Activated B cell treated with CpG ODN at 0.5 μM for 24 hours (primary cell): ENCODE measurements around the gene MRPS27. TPM values are rescaled to one million over a fixed set of nuclear protein-coding genes. Genes with fewer than 3 reads are reported as not detected.
A peak's percentile ranks its signal among the peaks of the same experiment; 100 is the strongest.
"Not testable (repeated sequence)": the region's sequence is repeated elsewhere in the genome, so short reads cannot be mapped to it uniquely, and the experiment has no call there.

Source experiments
- ATAC-seq: fragments of 200-7000 bp; cut with Tn5 transposase; one replicate; pipeline ENCODE4 v1.10.0; 2021; ENCODE audit warnings: low read depth, mild to moderate bottlenecking, moderate library complexity
- CTCF ChIA-PET: fragments of 350-600 bp; sonication (Branson Sonifier 250); formaldehyde crosslinking; loops from one replicate; lab custom pipeline; 2021; ENCODE audit warnings: antibody characterized with exemption; lab: Charles Lee
- POLR2A ChIA-PET: fragments of 350-600 bp; sonication (Branson Sonifier 250); formaldehyde crosslinking; loops from one replicate; lab custom pipeline; 2021; ENCODE audit warnings: antibody characterized with exemption; lab: Charles Lee
- DNase-seq: peaks from one replicate; pipeline ENCODE4 v3.0.0; 2022
- H3K27ac Mint-ChIP-seq: one replicate; pipeline ENCODE4 v1.8.0; 2020; ENCODE audit warnings: mixed read lengths
- H3K27me3 Mint-ChIP-seq: one replicate; pipeline ENCODE4 v1.8.0; 2021; ENCODE audit warnings: mixed read lengths
- H3K36me3 Mint-ChIP-seq: one replicate; pipeline ENCODE4 v1.8.0; 2021; ENCODE audit warnings: low read depth, mixed read lengths
- H3K4me1 Mint-ChIP-seq: one replicate; pipeline ENCODE4 v1.8.0; 2021; ENCODE audit warnings: mixed read lengths
- H3K4me3 Mint-ChIP-seq: one replicate; pipeline ENCODE4 v1.8.0; 2020; ENCODE audit warnings: mild to moderate bottlenecking, mixed read lengths
- H3K9me3 Mint-ChIP-seq: one replicate; pipeline ENCODE4 v1.8.0; 2020; ENCODE audit warnings: mixed read lengths
- CTCF ChIP-seq: fragments of 200-600 bp; IDR thresholded peaks from one replicate; pipeline ENCODE4 v1.8.0; 2022; ENCODE audit warnings: antibody characterized with exemption, mild to moderate bottlenecking
- intact Hi-C: fragments of 100-400 bp; cut with micrococcal nuclease; formaldehyde crosslinking; loops from one replicate; pipeline ENCODE4 v1.15.1; 2024
- total RNA-seq: library from RNA; stranded (reverse); gene quantifications from 2 replicates; pipeline ENCODE4 v1.2.3, GENCODE V29; 2022

The MRPS27 gene
- total RNA-seq, 1 donor from 2014 or later = 69.2 TPM

GRCh38 chr5:72301557-72301956 lies 18.5 kb downstream of the MRPS27 start:
- peaks cover 11% of the 10 kb centered on the region for H3K36me3 Mint-ChIP-seq
- intact Hi-C loops = loop anchor here (1.0 to 10.0 kb wide), 2 partner anchors 8 to 647 kb away; no protein-coding TSS in a partner anchor
- H3K4me1 Mint-ChIP-seq = peaks cover 93% of the 10 kb centered on the region
- ChIA-PET CTCF (no interaction called here), POLR2A (interaction anchor here (1.1 to 2.4 kb wide), 3 partner anchors 9 to 18 kb away, joined by 3 to 10 read pairs (median 3); partner anchors contain the start of genes MRPS27 and PTCD2)
- H3K27me3 Mint-ChIP-seq = no peaks in the 10 kb centered on the region
- H3K4me3 Mint-ChIP-seq = peak overlapping the region; percentile 29
- no peaks in the 10 kb centered on the region for H3K9me3 Mint-ChIP-seq
- DNase-seq (no peak), ATAC-seq (peak; percentile 62)
- H3K27ac Mint-ChIP-seq = peak overlapping the region; percentile 14
- no peak for TF ChIP-seq CTCF

- H3K27me3 Mint-ChIP-seq = no peaks in the 10 kb centered on the region
- H3K9me3 Mint-ChIP-seq = no peaks in the 10 kb centered on the region
- ATAC-seq (no peak), DNase-seq (no peak)
- peaks cover 18% of the 10 kb centered on the region for H3K36me3 Mint-ChIP-seq
- no peak for TF ChIP-seq CTCF
- intact Hi-C loops = loop anchor here (1.0 to 10.0 kb wide), 2 partner anchors 7 to 646 kb away; no protein-coding TSS in a partner anchor
- H3K27ac Mint-ChIP-seq = peak overlapping the region; percentile 14
- H3K4me3 Mint-ChIP-seq = peak overlapping the region; percentile 29
- peaks cover 95% of the 10 kb centered on the region for H3K4me1 Mint-ChIP-seq
- CTCF ChIA-PET = no interaction called here
- POLR2A ChIA-PET = interaction anchor here (2.4 to 3.6 kb wide), 2 partner anchors 7 to 19 kb away, joined by 10 to 19 read pairs; partner anchors contain the start of genes MRPS27 and PTCD2
These were observed 19.3 kb downstream of the MRPS27 start for GRCh38 chr5:72300590-72301339.

- DNase-seq (no peak), ATAC-seq (no peak)
- TF ChIP-seq CTCF = no peak
- ChIA-PET CTCF (interaction anchor here (2.1 kb wide), 1 partner anchor 10 kb away, joined by 7 read pairs; no protein-coding TSS in a partner anchor), POLR2A (interaction anchor here (0.6 to 3.6 kb wide), 4 partner anchors 9 to 1186 kb away, joined by 3 to 19 read pairs (median 10); partner anchors contain the start of genes MRPS27 and PTCD2)
- Mint-ChIP-seq H3K36me3 (peaks cover 35% of the 10 kb centered on the region), H3K27me3 (no peaks in the 10 kb centered on the region), H3K27ac (peak overlapping the region; percentile 85), H3K4me3 (peak overlapping the region; percentile 66), H3K9me3 (no peaks in the 10 kb centered on the region), H3K4me1 (peaks cover 95% of the 10 kb centered on the region)
- intact Hi-C loops = loop anchor here (1.0 to 2.0 kb wide), 3 partner anchors 10 to 64 kb away; no protein-coding TSS in a partner anchor
These were observed 21.3 kb downstream of the MRPS27 start for GRCh38 chr5:72298711-72299110.

- intact Hi-C loops = loop anchor here (1.0 to 2.0 kb wide), 3 partner anchors 10 to 63 kb away; no protein-coding TSS in a partner anchor
- not testable (repeated sequence) for H3K9me3 Mint-ChIP-seq, H3K27me3 Mint-ChIP-seq, DNase-seq
- Mint-ChIP-seq H3K4me1 (peaks cover 95% of the 10 kb centered on the region), H3K36me3 (peaks cover 38% of the 10 kb centered on the region), H3K27ac (peak overlapping the region; percentile 85), H3K4me3 (peak overlapping the region; percentile 66)
- POLR2A ChIA-PET = interaction anchor here (0.7 to 3.6 kb wide), 3 partner anchors 9 to 161 kb away, joined by 6 to 19 read pairs (median 15); partner anchors contain the start of genes MRPS27 and PTCD2
- ATAC-seq = peak; percentile 48
- CTCF ChIA-PET = interaction anchor here (2.1 kb wide), 1 partner anchor 10 kb away, joined by 7 read pairs; no protein-coding TSS in a partner anchor
These were observed 21.9 kb downstream of the MRPS27 start for GRCh38 chr5:72298136-72298535.

GRCh38 chr5:72296256-72296655 lies 23.8 kb downstream of the MRPS27 start:
- H3K27me3 Mint-ChIP-seq = no peaks in the 10 kb centered on the region
- POLR2A ChIA-PET = interaction anchor here (1.8 kb wide), 1 partner anchor 12 kb away, joined by 5 read pairs; no protein-coding TSS in a partner anchor
- ATAC-seq (no peak), DNase-seq (no peak)
- H3K4me3 Mint-ChIP-seq = no peak overlapping the region
- H3K4me1 Mint-ChIP-seq = peaks cover 86% of the 10 kb centered on the region
- no peaks in the 10 kb centered on the region for H3K9me3 Mint-ChIP-seq
- intact Hi-C loops = no loop called here
- CTCF ChIA-PET = interaction anchor here (0.7 to 1.2 kb wide), 2 partner anchors 12 to 158 kb away, joined by 3 read pairs; no protein-coding TSS in a partner anchor
- H3K27ac Mint-ChIP-seq = peak overlapping the region; percentile 71
- peaks cover 43% of the 10 kb centered on the region for H3K36me3 Mint-ChIP-seq
- no peak for TF ChIP-seq CTCF
